ENCODE measurements around the gene UBE2I. TPM values are rescaled to one million over a fixed set of nuclear protein-coding genes. Genes with fewer than 3 reads are reported as not detected.
"Not testable (repeated sequence)": the region's sequence is repeated elsewhere in the genome, so short reads cannot be mapped to it uniquely, and the experiment has no call there.

The UBE2I gene
- total RNA-seq, 2 donors from 2014 or later = 101 to 143 TPM

DNA sequence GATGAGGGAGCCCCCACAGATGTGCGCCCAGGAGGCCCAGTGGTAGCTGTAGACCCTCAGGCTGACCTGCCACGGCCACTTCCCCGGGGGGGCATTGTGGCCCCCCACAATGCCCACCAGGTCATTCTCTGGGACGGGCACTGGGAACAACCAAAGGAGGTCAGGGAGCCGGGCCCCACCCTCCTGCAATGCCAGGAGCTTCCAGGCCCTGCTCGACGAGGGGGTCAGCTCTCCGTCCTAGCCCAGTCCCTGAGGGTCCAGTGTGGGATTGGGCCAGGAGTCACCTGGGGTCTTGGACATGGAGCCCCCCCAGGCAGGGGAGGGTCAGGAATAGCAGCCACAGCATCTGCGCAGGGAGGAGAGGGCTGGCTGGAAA, 46.6 kb upstream of the UBE2I start:
- Histone ChIP-seq H3K36me3 (no peaks in the 10 kb centered on the region), H3K27ac (no peak overlapping the region), H3K4me3 (no peak overlapping the region), H3K4me1 (no peaks in the 10 kb centered on the region), H3K9ac (ENCODE audit: low read depth in 2 of 2, low read length in 2 of 2) (no peak overlapping the region), H3K27me3 (peaks cover 37% of the 10 kb centered on the region), H3K9me3 (no peaks in the 10 kb centered on the region)
- no peak for DNase-seq
- TF ChIP-seq, protein P1, sequence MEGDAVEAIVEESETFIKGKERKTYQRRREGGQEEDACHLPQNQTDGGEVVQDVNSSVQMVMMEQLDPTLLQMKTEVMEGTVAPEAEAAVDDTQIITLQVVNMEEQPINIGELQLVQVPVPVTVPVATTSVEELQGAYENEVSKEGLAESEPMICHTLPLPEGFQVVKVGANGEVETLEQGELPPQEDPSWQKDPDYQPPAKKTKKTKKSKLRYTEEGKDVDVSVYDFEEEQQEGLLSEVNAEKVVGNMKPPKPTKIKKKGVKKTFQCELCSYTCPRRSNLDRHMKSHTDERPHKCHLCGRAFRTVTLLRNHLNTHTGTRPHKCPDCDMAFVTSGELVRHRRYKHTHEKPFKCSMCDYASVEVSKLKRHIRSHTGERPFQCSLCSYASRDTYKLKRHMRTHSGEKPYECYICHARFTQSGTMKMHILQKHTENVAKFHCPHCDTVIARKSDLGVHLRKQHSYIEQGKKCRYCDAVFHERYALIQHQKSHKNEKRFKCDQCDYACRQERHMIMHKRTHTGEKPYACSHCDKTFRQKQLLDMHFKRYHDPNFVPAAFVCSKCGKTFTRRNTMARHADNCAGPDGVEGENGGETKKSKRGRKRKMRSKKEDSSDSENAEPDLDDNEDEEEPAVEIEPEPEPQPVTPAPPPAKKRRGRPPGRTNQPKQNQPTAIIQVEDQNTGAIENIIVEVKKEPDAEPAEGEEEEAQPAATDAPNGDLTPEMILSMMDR (IDR thresholded peaks at IDR 0.05) = no peak
- intact Hi-C loops (cut with DNase I) = no loop called here

DNA sequence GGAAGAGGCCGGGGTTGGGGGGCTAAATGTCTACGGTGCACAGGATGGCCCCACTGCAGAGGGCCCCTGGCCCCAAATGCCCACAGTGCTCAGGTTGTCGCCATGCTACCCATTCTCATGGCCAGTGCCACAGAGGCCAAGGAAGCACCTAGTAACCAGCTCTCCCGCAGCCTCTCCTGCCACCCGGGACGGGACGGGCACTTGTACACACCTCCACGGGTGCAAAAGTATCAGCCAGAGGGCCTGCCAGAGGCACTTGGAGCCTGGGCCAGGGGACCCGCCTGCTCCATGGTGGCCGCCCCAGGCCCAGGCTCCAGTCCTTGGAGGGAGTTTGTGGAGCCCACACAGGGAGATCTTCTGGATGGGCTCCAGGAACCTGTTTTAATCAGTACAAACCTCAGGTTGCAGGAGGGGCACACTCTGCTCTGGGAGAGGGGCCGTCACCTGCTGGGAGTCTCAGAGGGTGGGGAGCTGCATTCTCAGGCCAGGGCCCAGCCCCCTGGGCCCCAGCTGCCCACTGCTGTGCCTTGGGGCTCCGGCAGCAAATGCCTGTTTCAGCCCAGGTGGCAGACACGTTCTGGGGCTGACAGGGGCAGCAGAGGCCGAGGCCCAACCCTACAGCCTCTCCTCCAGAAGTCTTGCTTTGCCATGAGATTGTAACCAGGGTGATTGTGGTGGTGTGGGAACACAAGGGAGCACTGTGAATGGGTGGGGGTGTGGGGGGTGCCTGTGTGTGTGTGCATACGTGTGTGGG, 45.7 kb upstream of the UBE2I start:
- Histone ChIP-seq H3K4me3 (no peak overlapping the region), H3K9ac (ENCODE audit: low read depth in 2 of 2, low read length in 2 of 2) (no peak overlapping the region), H3K27ac (no peak overlapping the region), H3K9me3 (no peaks in the 10 kb centered on the region), H3K27me3 (peaks cover 37% of the 10 kb centered on the region), H3K4me1 (no peaks in the 10 kb centered on the region), H3K36me3 (no peaks in the 10 kb centered on the region)
- intact Hi-C loops (cut with DNase I) = no loop called here
- DNase-seq = no peak
- TF ChIP-seq, protein P1 (IDR thresholded peaks at IDR 0.05) = no peak

DNA sequence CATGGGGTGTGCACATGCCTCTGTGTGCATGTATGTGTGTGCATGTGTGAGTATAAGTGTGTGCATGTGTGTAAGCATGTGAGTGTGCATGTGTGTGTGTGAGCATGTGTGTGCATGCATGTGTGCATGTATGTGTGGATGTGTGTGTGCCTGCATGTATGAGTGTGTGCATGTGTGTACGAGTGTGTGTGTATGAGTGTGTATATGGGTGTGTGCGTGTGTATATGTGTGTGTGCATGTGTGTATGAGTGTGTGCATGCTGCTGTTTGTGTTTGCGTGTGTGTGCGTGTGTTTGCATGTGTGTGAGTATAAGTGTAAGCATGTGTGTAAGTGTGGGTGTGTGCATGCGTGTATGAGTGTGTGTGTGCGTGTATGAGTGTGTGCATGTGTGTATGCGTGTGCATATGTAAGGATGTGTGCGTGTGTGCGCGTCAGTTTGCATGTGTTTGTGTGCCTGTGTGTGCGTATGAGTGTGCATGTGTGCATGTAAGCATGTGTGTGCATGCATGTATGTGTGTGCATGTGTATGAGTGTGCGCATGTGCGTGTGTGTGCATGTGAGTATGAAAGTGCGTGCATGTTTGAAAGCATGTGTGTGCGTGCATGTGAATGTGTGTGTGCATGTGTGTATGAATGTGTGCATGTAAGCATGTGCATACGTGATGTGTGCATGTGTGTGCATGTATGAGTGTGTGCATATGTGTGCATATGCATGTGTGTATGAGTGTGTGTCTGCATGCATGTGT, 44.9 kb upstream of the UBE2I start:
- no peak for DNase-seq
- Histone ChIP-seq H3K9ac (ENCODE audit: low read depth in 2 of 2, low read length in 2 of 2) (no peak overlapping the region), H3K27ac (no peak overlapping the region), H3K4me1 (no peaks in the 10 kb centered on the region), H3K36me3 (no peaks in the 10 kb centered on the region), H3K4me3 (no peak overlapping the region), H3K9me3 (no peaks in the 10 kb centered on the region), H3K27me3 (peaks cover 31% of the 10 kb centered on the region)
- TF ChIP-seq, protein P1 (IDR thresholded peaks at IDR 0.05) = no peak
- intact Hi-C loops (cut with DNase I) = no loop called here

DNA sequence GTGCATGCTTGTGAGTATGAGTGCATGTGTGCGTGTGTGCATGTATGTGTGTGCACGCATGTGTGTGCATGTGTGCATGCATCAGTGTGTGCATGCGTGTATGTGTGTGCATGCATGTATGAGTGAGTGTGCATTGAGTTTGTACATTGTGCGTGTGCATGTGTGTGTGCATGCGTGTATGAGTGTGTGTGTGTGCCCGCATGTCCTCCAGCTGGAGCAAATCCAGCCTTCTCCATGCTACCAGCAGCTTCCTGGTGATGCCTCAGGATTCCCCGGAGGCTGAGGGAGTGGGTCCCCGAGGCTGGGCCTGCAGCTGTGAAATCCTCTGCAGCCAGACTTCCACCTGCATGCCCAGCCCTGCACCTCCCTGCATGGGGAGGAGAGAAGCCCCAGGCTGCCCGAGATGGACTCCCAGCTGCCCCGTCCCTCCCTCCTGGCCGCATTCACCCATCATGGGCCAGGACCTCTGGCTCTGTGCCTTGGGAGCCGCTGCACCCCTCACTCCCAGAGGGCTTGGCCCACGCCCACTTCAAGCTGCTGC, 44.3 kb upstream of the UBE2I start:
- TF ChIP-seq, protein P1 (IDR thresholded peaks at IDR 0.05) = no peak
- H3K4me1 ChIP-seq = no peaks in the 10 kb centered on the region
- no peak overlapping the region for H3K4me3 ChIP-seq
- no peak for DNase-seq
- H3K27ac ChIP-seq = no peak overlapping the region
- no peaks in the 10 kb centered on the region for H3K9me3 ChIP-seq
- intact Hi-C loops (cut with DNase I) = no loop called here
- no peak overlapping the region for H3K9ac ChIP-seq (ENCODE audit: low read depth in 2 of 2, low read length in 2 of 2)
- H3K36me3 ChIP-seq = no peaks in the 10 kb centered on the region
- peaks cover 24% of the 10 kb centered on the region for H3K27me3 ChIP-seq

DNA sequence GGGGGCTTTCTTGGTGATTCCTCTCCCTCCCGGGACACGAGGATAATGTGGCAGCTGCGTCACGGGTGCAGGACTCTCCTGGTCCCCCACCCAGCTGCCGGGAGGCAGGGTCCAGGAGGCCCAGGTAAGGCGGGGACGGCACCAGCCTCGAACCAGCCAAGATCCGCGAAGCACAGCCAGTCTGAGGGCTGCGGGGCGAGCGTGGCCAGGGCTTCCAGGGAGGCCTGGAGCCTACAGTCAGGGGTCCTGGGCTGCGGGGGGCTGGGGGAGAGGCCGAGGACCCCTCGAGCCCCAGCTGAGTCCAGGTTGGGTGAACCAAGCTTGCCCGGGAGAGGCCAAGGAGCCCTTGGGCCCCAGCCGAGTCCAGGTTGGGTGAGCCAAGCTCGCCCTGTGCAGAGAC, 43.6 kb upstream of the UBE2I start:
- no peak for DNase-seq
- TF ChIP-seq, protein P1 (IDR thresholded peaks at IDR 0.05) = no peak
- intact Hi-C loops (cut with DNase I) = no loop called here
- Histone ChIP-seq H3K27me3 (peaks cover 21% of the 10 kb centered on the region), H3K36me3 (no peaks in the 10 kb centered on the region), H3K4me1 (no peaks in the 10 kb centered on the region), H3K27ac (no peak overlapping the region), H3K9ac (ENCODE audit: low read depth in 2 of 2, low read length in 2 of 2) (no peak overlapping the region), H3K9me3 (no peaks in the 10 kb centered on the region), H3K4me3 (no peak overlapping the region)

DNA sequence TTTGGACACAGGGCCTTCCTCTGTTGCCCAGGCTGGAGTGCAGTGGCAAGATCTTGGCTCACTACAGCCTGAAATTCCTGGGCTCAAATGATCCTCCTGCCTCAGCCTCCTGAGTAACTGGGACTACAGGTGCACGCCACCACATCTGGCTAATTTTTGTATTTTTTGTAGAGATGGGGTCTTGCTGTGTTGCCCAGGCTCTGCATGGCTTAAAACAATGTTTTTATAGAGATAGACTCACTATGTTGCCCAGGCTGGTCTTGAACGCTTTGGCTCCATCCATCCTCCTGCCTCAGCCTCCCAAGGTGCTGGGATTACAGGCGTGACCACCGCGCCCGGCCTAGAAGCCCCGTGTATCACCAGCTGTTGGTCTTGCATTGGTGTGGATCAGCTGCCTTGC, 40.0 kb upstream of the UBE2I start:
- H3K9ac ChIP-seq (ENCODE audit: low read depth in 2 of 2, low read length in 2 of 2); intact Hi-C loops (cut with DNase I); H3K27me3 ChIP-seq; H3K9me3 ChIP-seq; DNase-seq; H3K27ac ChIP-seq; H3K4me1 ChIP-seq; H3K4me3 ChIP-seq; H3K36me3 ChIP-seq: not testable (repeated sequence)

Data from colonic mucosa (tissue), 4 donors.